H1 (cell line): Measurements from ENCODE around the gene C2CD2L.

Experiments used
- CTCF ChIP-seq, 3 experiments: IDR thresholded peaks; 1 replicate in 2 of 3; 2 replicates in 1 of 3; pipeline versions ENCODE4 v1.5.1 to v1.6.1; 2011; ENCODE audit warnings: low read length in 3 of 3, mild to moderate bottlenecking in 3 of 3, inconsistent platforms in 2 of 3, low read depth in 1 of 3, moderate library complexity in 1 of 3; ENCODE audit not compliant: insufficient read depth in 1 of 3; ENCODE audit errors: control extremely low read depth in 1 of 3
- EP300 ChIP-seq, 2 experiments: IDR thresholded peaks; 1 replicate in 1 of 2; 2 replicates in 1 of 2; pipeline ENCODE4 v1.6.1; 2011 to 2012; ENCODE audit warnings: low read depth in 2 of 2, low read length in 2 of 2, mild to moderate bottlenecking in 2 of 2, borderline replicate concordance in 1 of 2, inconsistent platforms in 1 of 2, moderate library complexity in 1 of 2
- GABPA ChIP-seq: IDR thresholded peaks from 2 replicates; pipeline ENCODE4 v1.6.1; 2011; ENCODE audit warnings: mild to moderate bottlenecking, low read length, moderate library complexity, borderline replicate concordance; ENCODE audit not compliant: insufficient read depth
- HDAC2 ChIP-seq, 2 experiments: fragments of 300-600 bp in 1 of 2; sonication (generic) in 1 of 2; IDR thresholded peaks; 2 replicates each; pipeline ENCODE4 v1.6.1; 2011 to 2012; ENCODE audit warnings: low read depth in 2 of 2, low read length in 2 of 2, mild to moderate bottlenecking in 2 of 2, moderate library complexity in 2 of 2, borderline replicate concordance in 1 of 2, inconsistent platforms in 1 of 2
- MAFK ChIP-seq: IDR thresholded peaks from 2 replicates; pipeline ENCODE4 v1.6.1; 2012; ENCODE audit warnings: low read depth, mild to moderate bottlenecking, improper control_type of control experiment, low read length
- POLR2A ChIP-seq, 2 experiments: IDR thresholded peaks; 1 replicate in 1 of 2; 2 replicates in 1 of 2; pipeline ENCODE4 v1.6.1; 2011; ENCODE audit warnings: low read depth in 2 of 2, low read length in 2 of 2, mild to moderate bottlenecking in 2 of 2; ENCODE audit errors: control extremely low read depth in 1 of 2
- POLR2AphosphoS5 ChIP-seq: IDR thresholded peaks from 2 replicates; pipeline ENCODE4 v1.6.1; 2011; ENCODE audit warnings: low read depth, low read length
- RAD21 ChIP-seq, 2 experiments: IDR thresholded peaks in 1 of 2; conservative IDR thresholded peaks in 1 of 2; 2 replicates each; pipeline ENCODE4 v1.6.1; 2011; ENCODE audit warnings: low read depth in 2 of 2, low read length in 2 of 2, improper control_type of control experiment in 1 of 2, inconsistent platforms in 1 of 2, mild to moderate bottlenecking in 1 of 2, moderate library complexity in 1 of 2
- SP2 ChIP-seq: IDR thresholded peaks from 2 replicates; pipeline ENCODE4 v1.6.1; 2012; ENCODE audit warnings: mild to moderate bottlenecking, low read length, inconsistent platforms
- SP4 ChIP-seq: IDR thresholded peaks from 2 replicates; pipeline ENCODE4 v1.6.1; 2012; ENCODE audit warnings: low read length, inconsistent platforms
- ZNF274 ChIP-seq: IDR thresholded peaks from 2 replicates; pipeline ENCODE4 v1.7.0; 2012; ENCODE audit warnings: low read length, borderline replicate concordance; ENCODE audit errors: extremely low read depth

GRCh38 chr11:119115484-119116234 lies 8.5 kb downstream of the C2CD2L start:
- TF ChIP-seq CTCF (IDR thresholded peaks at IDR 0.05; ENCODE audit: control extremely low read depth in 1 of 3, insufficient read depth in 1 of 3, low read depth in 1 of 3, low read length in 3 of 3) (no peak), POLR2AphosphoS5 (no peak), SP2 (no peak), MAFK (no peak), POLR2A (IDR thresholded peaks at IDR 0.05; ENCODE audit: control extremely low read depth in 1 of 2, low read depth in 2 of 2, low read length in 2 of 2) (no peak), EP300 (IDR thresholded peaks at IDR 0.05; ENCODE audit: borderline replicate concordance in 1 of 2, low read depth in 2 of 2, low read length in 2 of 2) (no peak), ZNF274 (no peak), GABPA (no peak), SP4 (no peak), RAD21 (IDR thresholded peaks at IDR 0.05 in 1 of 2, conservative IDR thresholded peaks at IDR 0.05 in 1 of 2; ENCODE audit: low read depth in 2 of 2, low read length in 2 of 2) (no peak), HDAC2 (IDR thresholded peaks at IDR 0.05; ENCODE audit: borderline replicate concordance in 1 of 2, low read depth in 2 of 2, low read length in 2 of 2) (no peak)
